Activated T-cell treated with anti-CD3 and anti-CD28 coated beads, Interleukin-2, amount 50 U/mL, for 72 hours (primary cell): ENCODE data around the gene FILIP1L. TPM values are rescaled to one million over a fixed set of nuclear protein-coding genes. Genes with fewer than 3 reads are reported as not detected.

ENCODE experiments used
- ATAC-seq, 2 donors: fragments of 150-1000 bp; cut with Tn5 transposase; replicated peaks in 1 of 2; 2 replicates each; pipeline ENCODE4 v1.10.0; 2021; ENCODE audit warnings: moderate library complexity in 2 of 2, mild to moderate bottlenecking in 1 of 2
- DNase-seq, 2 donors: peaks; one replicate each; pipeline ENCODE4 v3.0.0; 2021 to 2022; ENCODE audit warnings: mixed read lengths in 1 of 2
- H3K27ac Mint-ChIP-seq: one replicate; pipeline ENCODE4 v1.8.0; 2022; ENCODE audit warnings: mild to moderate bottlenecking, moderate library complexity, mixed read lengths
- H3K27me3 Mint-ChIP-seq: one replicate; pipeline ENCODE4 v1.8.0; 2022; ENCODE audit warnings: low read depth, mixed read lengths
- H3K36me3 Mint-ChIP-seq, 2 donors: one replicate each; pipeline ENCODE4 v1.8.0; 2022; ENCODE audit warnings: mixed read lengths in 2 of 2, mild to moderate bottlenecking in 1 of 2; ENCODE audit not compliant: insufficient read depth in 2 of 2
- H3K4me1 Mint-ChIP-seq: one replicate; pipeline ENCODE4 v1.8.0; 2022; ENCODE audit warnings: low read depth, mixed read lengths
- H3K4me3 Mint-ChIP-seq, 2 donors: one replicate each; pipeline ENCODE4 v1.8.0; 2022; ENCODE audit warnings: mild to moderate bottlenecking in 2 of 2, mixed read lengths in 2 of 2, moderate library complexity in 2 of 2
- H3K9me3 Mint-ChIP-seq, 2 donors: one replicate each; pipeline ENCODE4 v1.8.0; 2022; ENCODE audit warnings: mixed read lengths in 2 of 2
- total RNA-seq, 2 donors: library from RNA; stranded (reverse); gene quantifications; one replicate each; pipeline ENCODE4 v1.2.3, GENCODE V29; 2022

FILIP1L gene
- total RNA-seq, 2 donors from 2014 or later = 0.46 to 0.93 TPM

DNA sequence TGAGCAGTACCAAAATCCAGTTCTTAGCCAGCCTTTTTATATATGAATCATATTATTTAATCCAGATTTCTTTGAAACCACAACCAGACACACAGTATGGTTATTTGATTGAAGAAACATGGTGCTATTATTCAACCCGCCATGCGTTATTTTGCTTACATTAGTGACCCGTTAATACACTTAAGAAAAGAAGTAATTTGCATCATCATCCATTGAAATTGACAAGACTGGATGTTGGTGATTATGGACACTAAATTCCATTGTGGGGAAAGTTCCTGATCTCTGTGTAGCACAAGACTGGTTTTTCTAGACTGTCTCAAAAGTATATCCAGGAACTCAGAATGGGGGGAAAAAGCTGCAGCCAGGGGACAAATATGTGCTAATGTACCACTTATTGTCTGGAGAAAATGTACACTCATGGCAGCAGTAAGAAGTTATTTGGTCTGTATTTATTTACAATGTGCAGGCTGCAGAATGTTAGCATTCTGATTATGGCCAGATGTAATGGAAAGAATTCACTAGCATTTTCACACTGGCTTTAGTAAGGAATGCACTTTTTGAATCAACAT is 80.3 kb downstream of the FILIP1L start:
- ATAC-seq (no peak), DNase-seq (no peak)
- H3K27ac Mint-ChIP-seq = no peak overlapping the region
- no peaks in the 10 kb centered on the region for H3K9me3 Mint-ChIP-seq
- no peaks in the 10 kb centered on the region for H3K27me3 Mint-ChIP-seq
- H3K4me1 Mint-ChIP-seq = peaks cover 7% of the 10 kb centered on the region
- H3K36me3 Mint-ChIP-seq = no peaks in the 10 kb centered on the region
- no peak overlapping the region for H3K4me3 Mint-ChIP-seq

DNA sequence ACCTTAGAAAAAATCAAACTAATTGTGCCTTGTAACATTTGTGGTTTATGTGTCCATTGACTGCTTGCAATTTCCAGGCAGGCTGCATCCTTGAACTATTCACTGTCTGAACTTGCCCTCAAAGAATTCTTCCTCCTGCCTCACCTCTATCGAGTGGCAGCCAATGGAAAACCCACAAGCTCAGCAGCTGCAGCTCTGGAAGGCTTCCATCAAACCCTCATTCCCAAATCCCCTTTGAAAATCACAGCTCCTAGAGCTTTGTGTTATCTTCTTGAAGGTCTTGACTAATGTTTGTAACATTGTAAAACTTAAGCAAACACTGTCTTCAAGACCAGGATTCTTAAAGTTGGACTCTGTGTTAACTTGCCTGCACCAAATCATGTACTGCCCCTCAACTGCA is 81.1 kb downstream of the FILIP1L start:
- ATAC-seq = no peak
- Mint-ChIP-seq H3K27me3 (no peaks in the 10 kb centered on the region), H3K9me3 (no peaks in the 10 kb centered on the region), H3K27ac (no peak overlapping the region), H3K36me3 (no peaks in the 10 kb centered on the region), H3K4me1 (peaks cover 7% of the 10 kb centered on the region), H3K4me3 (no peak overlapping the region)
- no peak for DNase-seq

DNA sequence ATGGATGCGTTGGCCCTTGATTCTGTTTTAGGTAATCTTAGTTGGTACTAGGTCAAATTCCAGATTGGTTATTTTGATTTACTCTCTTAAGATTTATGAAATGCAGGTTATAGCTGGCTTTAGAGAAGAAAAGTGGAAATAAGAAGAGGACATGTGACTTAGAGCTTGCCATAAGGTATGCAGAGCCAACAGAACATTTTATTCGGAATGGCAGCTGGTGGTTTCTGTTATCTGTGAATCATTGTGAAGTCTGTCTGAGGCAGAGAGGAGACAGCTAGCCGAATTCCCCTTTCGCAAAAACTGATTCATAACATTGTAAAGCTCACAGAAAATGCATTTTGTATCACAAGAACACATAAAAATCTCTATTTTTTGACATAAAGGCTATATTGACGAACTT is 82.1 kb downstream of the FILIP1L start:
- DNase-seq (no peak), ATAC-seq (no peak)
- no peaks in the 10 kb centered on the region for H3K36me3 Mint-ChIP-seq
- no peaks in the 10 kb centered on the region for H3K9me3 Mint-ChIP-seq
- no peak overlapping the region for H3K4me3 Mint-ChIP-seq
- no peak overlapping the region for H3K27ac Mint-ChIP-seq
- H3K4me1 Mint-ChIP-seq = peaks cover 7% of the 10 kb centered on the region
- no peaks in the 10 kb centered on the region for H3K27me3 Mint-ChIP-seq

DNA sequence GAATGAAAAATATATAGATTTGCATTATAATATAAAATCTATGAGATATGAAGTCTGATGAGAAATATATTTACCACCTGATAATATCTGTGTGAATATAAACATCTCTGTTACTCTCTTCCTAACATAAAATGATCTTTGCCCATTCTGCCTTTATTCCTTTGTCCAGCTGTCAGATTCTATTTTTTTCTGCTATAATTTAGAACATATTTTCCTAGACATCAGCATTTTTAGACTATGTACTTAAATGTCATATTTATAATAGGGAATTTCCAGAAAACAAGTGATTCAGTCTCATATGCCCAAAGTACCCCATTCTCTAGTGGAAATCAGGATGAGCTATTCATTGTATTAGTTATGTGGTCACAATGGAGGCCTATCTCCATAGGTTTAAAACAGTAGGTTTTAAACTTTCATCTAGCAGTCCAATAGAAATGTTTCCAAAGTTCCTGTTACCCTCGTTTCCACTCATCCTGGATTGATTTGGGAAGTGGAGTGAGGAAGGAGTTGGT is 83.3 kb downstream of the FILIP1L start:
- Mint-ChIP-seq H3K4me3 (no peak overlapping the region), H3K4me1 (peaks cover 7% of the 10 kb centered on the region), H3K27me3 (no peaks in the 10 kb centered on the region), H3K36me3 (no peaks in the 10 kb centered on the region), H3K9me3 (no peaks in the 10 kb centered on the region), H3K27ac (no peak overlapping the region)
- ATAC-seq (no peak), DNase-seq (no peak)

DNA sequence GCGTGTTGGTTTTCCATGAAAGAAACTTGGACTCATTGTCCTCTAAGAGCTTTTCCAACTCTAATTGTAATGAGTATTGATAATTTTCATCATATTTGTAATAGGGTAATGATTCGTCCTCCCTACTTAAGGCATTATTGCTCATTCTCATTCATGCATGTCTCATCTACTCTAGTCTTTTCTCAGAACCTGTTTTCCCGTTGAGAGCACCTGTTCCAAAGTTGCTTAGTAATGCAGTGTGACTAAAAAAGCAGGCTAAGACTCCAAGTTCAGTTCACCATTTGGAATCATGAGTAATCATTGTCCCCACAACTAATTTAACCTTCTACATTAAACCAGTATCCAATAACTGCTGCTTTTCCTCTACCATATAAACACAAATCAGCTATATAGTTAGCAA is 84.0 kb downstream of the FILIP1L start:
- H3K27me3 Mint-ChIP-seq = no peaks in the 10 kb centered on the region
- no peaks in the 10 kb centered on the region for H3K36me3 Mint-ChIP-seq
- ATAC-seq (peak in 1 of 2 donors; percentile 57), DNase-seq (no peak)
- H3K27ac Mint-ChIP-seq = no peak overlapping the region
- peaks cover 7% of the 10 kb centered on the region for H3K4me1 Mint-ChIP-seq
- no peak overlapping the region for H3K4me3 Mint-ChIP-seq
- H3K9me3 Mint-ChIP-seq = no peaks in the 10 kb centered on the region

GRCh38 chr3:100029689-100030088 is 84.6 kb downstream of the FILIP1L start:
- ATAC-seq (peak; percentile 68 to 90), DNase-seq (no peak)
- H3K9me3 Mint-ChIP-seq = no peaks in the 10 kb centered on the region
- H3K36me3 Mint-ChIP-seq = no peaks in the 10 kb centered on the region
- H3K27ac Mint-ChIP-seq = peak overlapping the region; percentile 13
- H3K4me1 Mint-ChIP-seq = peaks cover 7% of the 10 kb centered on the region
- no peaks in the 10 kb centered on the region for H3K27me3 Mint-ChIP-seq
- H3K4me3 Mint-ChIP-seq = peak overlapping the region in 1 of 2 donors; percentile 12

GRCh38 chr3:100029052-100029451 is 85.2 kb downstream of the FILIP1L start:
- no peak overlapping the region for H3K4me3 Mint-ChIP-seq

DNA sequence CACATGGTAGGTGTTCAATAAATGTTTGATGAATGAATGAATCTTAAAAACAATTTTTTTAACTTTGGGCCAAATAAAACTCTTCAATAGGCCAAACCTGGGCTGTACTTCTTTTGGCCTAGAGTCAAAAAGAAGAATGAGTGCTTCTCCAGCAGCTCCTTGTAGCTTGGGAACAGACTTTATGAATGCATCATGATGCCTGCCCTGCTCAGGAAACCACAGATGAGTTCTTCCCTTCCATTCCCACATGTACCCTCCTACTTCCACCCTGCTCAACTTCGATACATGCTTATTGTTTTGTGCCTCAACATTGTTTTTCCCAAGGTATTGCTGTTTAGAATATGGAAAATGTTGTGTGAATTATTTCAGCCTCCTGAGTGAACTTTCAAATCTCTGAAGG is 87.0 kb downstream of the FILIP1L start:
- H3K4me1 Mint-ChIP-seq = peaks cover 6% of the 10 kb centered on the region
- no peak overlapping the region for H3K27ac Mint-ChIP-seq
- no peaks in the 10 kb centered on the region for H3K36me3 Mint-ChIP-seq
- no peaks in the 10 kb centered on the region for H3K27me3 Mint-ChIP-seq
- H3K9me3 Mint-ChIP-seq = no peaks in the 10 kb centered on the region
- DNase-seq = no peak
- no peak for ATAC-seq
- H3K4me3 Mint-ChIP-seq = no peak overlapping the region

More at GRCh38 chr3:100029052-100029451, 85.2 kb downstream of the FILIP1L start:
- H3K36me3 Mint-ChIP-seq = no peaks in the 10 kb centered on the region
- peaks cover 7% of the 10 kb centered on the region for H3K4me1 Mint-ChIP-seq
- H3K27ac Mint-ChIP-seq = no peak overlapping the region
- no peaks in the 10 kb centered on the region for H3K27me3 Mint-ChIP-seq
- DNase-seq = no peak
- H3K9me3 Mint-ChIP-seq = no peaks in the 10 kb centered on the region
- ATAC-seq = no peak

DNA sequence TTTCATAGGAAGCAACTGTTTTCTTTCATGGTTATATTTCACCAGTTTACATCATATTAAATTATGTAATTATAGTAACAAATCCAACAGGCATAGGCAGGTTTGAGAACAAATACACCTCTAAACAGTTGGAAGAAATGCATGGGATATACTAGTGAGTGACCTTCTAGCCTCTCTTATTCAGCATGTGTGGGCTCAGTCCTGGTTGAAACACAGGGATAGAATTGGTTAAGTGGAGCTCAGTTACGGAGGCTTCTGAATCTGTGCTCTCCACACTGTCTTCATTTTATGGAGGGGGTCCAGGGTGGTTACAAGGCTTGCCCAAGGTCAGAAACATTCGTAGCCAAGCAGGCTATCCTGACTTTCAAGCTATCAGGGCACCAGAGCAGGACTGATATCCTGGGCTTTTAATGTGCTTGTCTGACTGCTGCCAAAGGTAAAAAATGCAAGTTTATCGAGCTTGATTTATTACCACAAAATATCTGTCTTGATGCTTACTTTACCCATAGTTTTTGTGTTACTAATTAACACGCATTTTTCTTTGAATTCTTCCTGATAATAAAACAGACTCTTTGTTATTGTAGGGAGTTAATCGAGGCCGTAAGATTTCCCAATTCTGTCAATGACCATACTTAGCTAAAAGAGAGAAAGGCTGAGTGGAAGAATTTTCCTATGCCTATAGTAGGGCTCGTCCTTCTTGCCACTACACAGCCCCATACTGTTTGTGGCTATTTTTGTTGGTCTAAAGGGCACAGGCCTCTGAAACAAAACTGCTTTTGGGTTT is 89.6 kb downstream of the FILIP1L start:
- H3K36me3 Mint-ChIP-seq = no peaks in the 10 kb centered on the region
- no peak overlapping the region for H3K4me3 Mint-ChIP-seq
- ATAC-seq (no peak), DNase-seq (no peak)
- H3K27ac Mint-ChIP-seq = no peak overlapping the region
- H3K27me3 Mint-ChIP-seq = no peaks in the 10 kb centered on the region
- H3K4me1 Mint-ChIP-seq = no peaks in the 10 kb centered on the region
- H3K9me3 Mint-ChIP-seq = no peaks in the 10 kb centered on the region

DNA sequence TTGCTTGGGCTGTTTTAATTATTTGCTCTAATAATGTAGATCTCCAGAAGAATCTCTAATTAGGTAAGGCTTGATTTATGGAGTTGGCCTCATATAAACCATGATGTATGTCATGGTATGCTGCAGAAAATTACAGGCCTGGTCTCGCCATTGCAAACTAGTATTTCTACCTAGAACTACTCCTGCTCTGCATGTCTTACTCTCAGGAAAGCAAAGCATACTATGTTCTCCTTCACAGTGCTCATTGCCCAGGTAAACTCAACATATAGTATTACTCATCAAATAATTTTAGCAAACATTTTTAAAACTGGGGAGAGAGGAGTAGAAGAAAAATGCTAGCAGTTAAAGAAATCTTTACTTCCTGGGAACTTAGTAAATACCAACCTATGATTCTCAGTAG is 90.7 kb downstream of the FILIP1L start:
- Mint-ChIP-seq H3K27me3 (no peaks in the 10 kb centered on the region), H3K4me1 (no peaks in the 10 kb centered on the region), H3K27ac (no peak overlapping the region), H3K9me3 (no peaks in the 10 kb centered on the region), H3K4me3 (no peak overlapping the region), H3K36me3 (no peaks in the 10 kb centered on the region)
- no peak for DNase-seq
- ATAC-seq = no peak

DNA sequence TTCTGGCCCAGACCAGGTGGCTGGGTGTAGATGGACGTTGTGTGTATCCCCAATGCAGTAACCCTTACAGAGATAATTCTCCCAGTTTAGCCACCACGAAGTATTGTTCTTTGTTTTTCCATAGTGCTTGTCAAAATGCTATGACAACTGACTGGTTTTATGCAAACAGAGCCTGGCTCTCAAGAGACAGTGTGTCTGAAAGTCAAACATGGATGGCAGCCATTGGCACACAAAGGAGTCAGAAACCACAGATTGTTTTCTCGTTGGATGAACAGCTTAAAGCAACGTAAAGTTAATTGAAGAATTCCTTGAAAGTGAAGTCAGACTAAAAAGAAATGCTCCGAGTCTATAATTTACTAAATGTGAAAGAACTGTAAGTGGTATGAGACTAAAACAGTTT is 91.2 kb downstream of the FILIP1L start:
- H3K27ac Mint-ChIP-seq = no peak overlapping the region
- no peak overlapping the region for H3K4me3 Mint-ChIP-seq
- ATAC-seq (no peak), DNase-seq (no peak)
- H3K9me3 Mint-ChIP-seq = no peaks in the 10 kb centered on the region
- H3K27me3 Mint-ChIP-seq = no peaks in the 10 kb centered on the region
- H3K36me3 Mint-ChIP-seq = no peaks in the 10 kb centered on the region
- no peaks in the 10 kb centered on the region for H3K4me1 Mint-ChIP-seq

DNA sequence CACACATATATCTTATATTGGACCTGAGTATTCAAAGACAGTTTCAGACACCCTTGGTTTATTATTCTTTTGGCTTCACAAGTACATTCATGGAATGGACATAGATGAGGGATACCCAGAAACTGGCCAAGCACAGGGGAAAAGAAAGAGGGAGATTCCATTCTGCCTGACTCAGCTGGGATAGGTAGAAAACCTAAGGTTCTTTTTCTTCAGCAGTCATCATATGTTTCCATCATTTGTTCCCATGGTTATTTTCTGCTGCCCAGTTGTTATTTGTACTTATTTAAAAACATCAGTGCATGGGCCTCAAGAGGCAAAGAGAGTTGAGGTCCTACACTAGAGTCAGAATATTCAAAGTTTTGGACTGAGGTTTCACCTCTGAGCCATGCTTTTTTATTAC is 91.8 kb downstream of the FILIP1L start:
- Mint-ChIP-seq H3K4me3 (no peak overlapping the region), H3K27me3 (no peaks in the 10 kb centered on the region), H3K9me3 (no peaks in the 10 kb centered on the region), H3K27ac (no peak overlapping the region), H3K36me3 (no peaks in the 10 kb centered on the region), H3K4me1 (no peaks in the 10 kb centered on the region)
- no peak for DNase-seq
- ATAC-seq = no peak

GRCh38 chr3:100020876-100021644 is 93.2 kb downstream of the FILIP1L start:
- Mint-ChIP-seq H3K36me3 (no peaks in the 10 kb centered on the region), H3K27me3 (no peaks in the 10 kb centered on the region), H3K27ac (no peak overlapping the region), H3K4me3 (no peak overlapping the region), H3K4me1 (no peaks in the 10 kb centered on the region), H3K9me3 (no peaks in the 10 kb centered on the region)
- ATAC-seq (no peak), DNase-seq (no peak)
